MCF 10A (cell line): ENCODE data around the gene PDE1C. TPM values are rescaled to one million over a fixed set of nuclear protein-coding genes. Genes with fewer than 3 reads are reported as not detected.

Source experiments
- BruUV-seq: library from RNA; stranded (reverse); fragments of 400-500 nt; replicated peaks from 2 replicates; lab custom pipeline; 2021; lab: Mats Ljungman, UMichigan
- CTCF ChIA-PET: fragments of 300-600 bp; sonication (Branson Sonifier 250); formaldehyde crosslinking; extraction: SDS; loops from one replicate; lab custom pipeline; 2021; ENCODE audit warnings: antibody characterized with exemption, inconsistent platforms; lab: Yijun Ruan, JAX
- POLR2A ChIA-PET: fragments of 300-600, 350-650 bp; sonication (Branson Sonifier 250); formaldehyde crosslinking; extraction: SDS; loops from one replicate; lab custom pipeline; 2020; ENCODE audit warnings: antibody characterized with exemption, inconsistent platforms; lab: Yijun Ruan, JAX
- DNase-seq: peaks from one replicate; pipeline ENCODE4 v3.0.0-alpha.2; 2018; ENCODE audit not compliant: unreplicated experiment
- H3K27ac Mint-ChIP-seq: one replicate; pipeline ENCODE4 v1.8.0; 2022; ENCODE audit warnings: mild to moderate bottlenecking, low read depth, mixed read lengths; ENCODE audit not compliant: unreplicated experiment
- H3K27me3 Mint-ChIP-seq: one replicate; pipeline ENCODE4 v1.8.0; 2022; ENCODE audit warnings: mixed read lengths; ENCODE audit not compliant: insufficient read depth, unreplicated experiment
- H3K36me3 Mint-ChIP-seq: one replicate; pipeline ENCODE4 v1.8.0; 2022; ENCODE audit warnings: mild to moderate bottlenecking, moderate library complexity, mixed read lengths; ENCODE audit not compliant: insufficient read depth, unreplicated experiment
- H3K4me1 Mint-ChIP-seq: one replicate; pipeline ENCODE4 v1.8.0; 2022; ENCODE audit warnings: mixed read lengths; ENCODE audit not compliant: insufficient read depth, unreplicated experiment
- H3K4me3 Mint-ChIP-seq: one replicate; pipeline ENCODE4 v1.8.0; 2022; ENCODE audit warnings: mild to moderate bottlenecking, moderate library complexity, mixed read lengths; ENCODE audit not compliant: unreplicated experiment
- H3K9me3 Mint-ChIP-seq: one replicate; pipeline ENCODE4 v1.8.0; 2022; ENCODE audit warnings: mixed read lengths; ENCODE audit not compliant: unreplicated experiment
- CTCF ChIP-seq: fragments of 200-600 bp; IDR thresholded peaks from one replicate; pipeline ENCODE4 v1.8.0; 2022; ENCODE audit warnings: antibody characterized with exemption, mild to moderate bottlenecking; ENCODE audit not compliant: unreplicated experiment
- intact Hi-C: fragments of 100-400 bp; cut with micrococcal nuclease; formaldehyde crosslinking; loops from 2 replicates; pipeline ENCODE4 v1.14.1; 2022
- total RNA-seq: library from RNA; stranded (reverse); gene quantifications from 2 replicates; pipeline ENCODE4 v1.2.3, GENCODE V29; 2022

The PDE1C gene
- total RNA-seq, 1 experiment from 2014 or later = 0.14 TPM

GRCh38 chr7:31707089-31707488 lies 363.1 kb downstream of the PDE1C start:
- peaks cover 8% of the 10 kb centered on the region for H3K27me3 Mint-ChIP-seq
- intact Hi-C loops = no loop called here
- CTCF ChIA-PET = interaction anchor here (0.6 to 0.7 kb wide), 2 partner anchors 69 to 573 kb away, joined by 3 to 5 read pairs; no protein-coding TSS in a partner anchor
- no TSS peak for BruUV-seq
- no peaks in the 10 kb centered on the region for H3K36me3 Mint-ChIP-seq
- peaks cover 6% of the 10 kb centered on the region for H3K9me3 Mint-ChIP-seq
- POLR2A ChIA-PET = no interaction called here
- no peak overlapping the region for H3K4me3 Mint-ChIP-seq
- H3K27ac Mint-ChIP-seq = no peak overlapping the region
- H3K4me1 Mint-ChIP-seq = no peaks in the 10 kb centered on the region
- TF ChIP-seq CTCF = no peak
- no peak for DNase-seq

GRCh38 chr7:31705377-31705776 lies 364.8 kb downstream of the PDE1C start:
- intact Hi-C loops = no loop called here
- no peak overlapping the region for H3K27ac Mint-ChIP-seq
- peaks cover 13% of the 10 kb centered on the region for H3K27me3 Mint-ChIP-seq
- no peak overlapping the region for H3K4me3 Mint-ChIP-seq
- no TSS peak for BruUV-seq
- H3K36me3 Mint-ChIP-seq = no peaks in the 10 kb centered on the region
- CTCF ChIA-PET = no interaction called here
- DNase-seq = no peak
- TF ChIP-seq CTCF = no peak
- H3K9me3 Mint-ChIP-seq = no peaks in the 10 kb centered on the region
- POLR2A ChIA-PET = no interaction called here
- no peaks in the 10 kb centered on the region for H3K4me1 Mint-ChIP-seq

- BruUV-seq = no TSS peak
- no peaks in the 10 kb centered on the region for H3K9me3 Mint-ChIP-seq
- intact Hi-C loops = no loop called here
- POLR2A ChIA-PET = no interaction called here
- DNase-seq = no peak
- TF ChIP-seq CTCF = no peak
- H3K27me3 Mint-ChIP-seq = peaks cover 30% of the 10 kb centered on the region
- CTCF ChIA-PET = interaction anchor here (0.9 to 1.1 kb wide), 2 partner anchors 42 to 509 kb away, joined by 3 read pairs; no protein-coding TSS in a partner anchor
- no peak overlapping the region for H3K27ac Mint-ChIP-seq
- H3K36me3 Mint-ChIP-seq = no peaks in the 10 kb centered on the region
- H3K4me1 Mint-ChIP-seq = no peaks in the 10 kb centered on the region
- no peak overlapping the region for H3K4me3 Mint-ChIP-seq
Measured at GRCh38 chr7:31702354-31702753, 367.9 kb downstream of the PDE1C start.
